ENCODE results near the gene MTMR12. TPM values are rescaled to one million over a fixed set of nuclear protein-coding genes. Genes with fewer than 3 reads are reported as not detected.
A peak's percentile ranks its signal among the peaks of the same experiment; 100 is the strongest.

The MTMR12 gene
- total RNA-seq, 1 donor from 2014 or later: 23.6 TPM

- DNase-seq (ENCODE audit: low spot score in 2 of 2, unreplicated experiment in 2 of 2): no peak
- Mint-ChIP-seq H3K4me3 (peak overlapping the region; percentile 81), H3K9me3 (no peaks in the 10 kb centered on the region), H3K36me3 (peaks cover 3% of the 10 kb centered on the region), H3K4me1 (peaks cover 26% of the 10 kb centered on the region), H3K27me3 (ENCODE audit: low read depth) (no peaks in the 10 kb centered on the region), H3K27ac (peak overlapping the region; percentile 93)
- no peak for TF ChIP-seq CTCF (IDR thresholded peaks at IDR 0.05; ENCODE audit: unreplicated experiment)
Observed at GRCh38 chr5:32311404-32312196, 1.1 kb downstream of the MTMR12 start.

GRCh38 chr5:32309761-32310160 is 3.0 kb downstream of the MTMR12 start:
- Mint-ChIP-seq H3K4me1 (peaks cover 26% of the 10 kb centered on the region), H3K27me3 (ENCODE audit: low read depth) (no peaks in the 10 kb centered on the region), H3K27ac (no peak overlapping the region), H3K4me3 (no peak overlapping the region), H3K9me3 (no peaks in the 10 kb centered on the region), H3K36me3 (peaks cover 3% of the 10 kb centered on the region)
- no peak for TF ChIP-seq CTCF (IDR thresholded peaks at IDR 0.05; ENCODE audit: unreplicated experiment)
- no peak for DNase-seq (ENCODE audit: low spot score in 2 of 2, unreplicated experiment in 2 of 2)

GRCh38 chr5:32308946-32309345 is 3.8 kb downstream of the MTMR12 start:
- Mint-ChIP-seq H3K4me3 (no peak overlapping the region), H3K27ac (peak overlapping the region; percentile 22)
- no peak for TF ChIP-seq CTCF (IDR thresholded peaks at IDR 0.05; ENCODE audit: unreplicated experiment)

GRCh38 chr5:32307769-32308194 is 5.0 kb downstream of the MTMR12 start:
- no peak overlapping the region for H3K27ac Mint-ChIP-seq
- no peaks in the 10 kb centered on the region for H3K9me3 Mint-ChIP-seq
- no peaks in the 10 kb centered on the region for H3K27me3 Mint-ChIP-seq (ENCODE audit: low read depth)
- no peak for DNase-seq (ENCODE audit: low spot score in 2 of 2, unreplicated experiment in 2 of 2)
- H3K4me3 Mint-ChIP-seq: no peak overlapping the region
- peaks cover 3% of the 10 kb centered on the region for H3K36me3 Mint-ChIP-seq
- peaks cover 26% of the 10 kb centered on the region for H3K4me1 Mint-ChIP-seq
- TF ChIP-seq CTCF (IDR thresholded peaks at IDR 0.05; ENCODE audit: unreplicated experiment): no peak

More at GRCh38 chr5:32308946-32309345, 3.8 kb downstream of the MTMR12 start:
- H3K4me1 Mint-ChIP-seq: peaks cover 26% of the 10 kb centered on the region
- no peaks in the 10 kb centered on the region for H3K27me3 Mint-ChIP-seq (ENCODE audit: low read depth)
- H3K9me3 Mint-ChIP-seq: no peaks in the 10 kb centered on the region
- DNase-seq (ENCODE audit: low spot score in 2 of 2, unreplicated experiment in 2 of 2): no peak
- H3K36me3 Mint-ChIP-seq: peaks cover 3% of the 10 kb centered on the region

GRCh38 chr5:32304622-32305021 is 8.1 kb downstream of the MTMR12 start:
- Mint-ChIP-seq H3K4me3 (no peak overlapping the region), H3K4me1 (peaks cover 12% of the 10 kb centered on the region), H3K27me3 (ENCODE audit: low read depth) (no peaks in the 10 kb centered on the region), H3K36me3 (no peaks in the 10 kb centered on the region), H3K27ac (no peak overlapping the region), H3K9me3 (no peaks in the 10 kb centered on the region)
- no peak for DNase-seq (ENCODE audit: low spot score in 2 of 2, unreplicated experiment in 2 of 2)
- TF ChIP-seq CTCF (IDR thresholded peaks at IDR 0.05; ENCODE audit: unreplicated experiment): no peak
